Stimulated activated naive CD4-positive, alpha-beta T cell (primary cell): ENCODE data around the gene LHFPL6.
A peak's percentile ranks its signal among the peaks of the same experiment; 100 is the strongest.
"Not testable (repeated sequence)": the region's sequence is repeated elsewhere in the genome, so short reads cannot be mapped to it uniquely, and the experiment has no call there.

Source experiments
- DNase-seq, 6 experiments: peaks; one replicate each; lab custom pipeline; 2025; lab: John Stamatoyannopoulos, UW

Gene LHFPL6

GRCh38 chr13:39347926-39348901, 254.8 kb downstream of the LHFPL6 start:
- DNase-seq: no peak

DNA sequence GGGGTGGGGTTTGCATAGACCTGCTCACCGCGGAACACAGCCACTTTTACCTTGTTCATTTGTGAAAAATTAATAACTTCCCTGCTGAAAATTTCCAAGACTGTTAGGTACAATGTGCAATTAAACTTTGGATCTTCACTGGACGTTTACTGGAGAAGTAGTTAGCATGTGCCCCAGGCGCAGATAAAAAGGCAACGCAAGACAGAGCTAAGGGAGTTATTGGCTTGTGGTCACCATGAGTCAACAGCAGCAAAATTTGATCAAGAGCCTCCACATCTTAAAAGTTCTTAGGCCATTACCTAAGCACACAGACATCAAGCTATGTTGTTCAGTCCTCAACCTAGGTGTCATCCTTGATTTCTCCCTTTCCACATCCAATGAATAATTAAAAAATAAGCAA, 257.0 kb downstream of the LHFPL6 start:
- no peak for DNase-seq

DNA sequence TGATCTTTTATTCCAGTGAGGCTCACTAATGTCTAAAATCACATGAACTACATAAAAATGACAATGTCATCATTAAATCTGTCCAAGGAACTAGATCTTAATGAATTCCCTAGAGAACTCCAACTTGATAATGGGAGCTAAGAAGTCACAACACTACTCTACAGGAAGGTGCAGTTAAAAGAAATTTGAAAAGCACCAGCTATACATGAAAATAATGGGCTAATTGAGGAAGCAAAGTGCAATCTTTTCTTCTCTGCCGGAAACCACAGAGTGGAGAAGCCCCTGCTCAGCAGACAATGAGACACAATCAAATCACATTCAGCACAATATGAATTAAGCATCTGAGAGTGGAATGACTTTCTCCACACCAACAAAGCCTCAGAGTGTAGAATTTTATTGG, 261.7 kb downstream of the LHFPL6 start:
- no peak for DNase-seq

- not testable (repeated sequence) for DNase-seq
Observed at GRCh38 chr13:39338114-39338513, 264.9 kb downstream of the LHFPL6 start.

DNA sequence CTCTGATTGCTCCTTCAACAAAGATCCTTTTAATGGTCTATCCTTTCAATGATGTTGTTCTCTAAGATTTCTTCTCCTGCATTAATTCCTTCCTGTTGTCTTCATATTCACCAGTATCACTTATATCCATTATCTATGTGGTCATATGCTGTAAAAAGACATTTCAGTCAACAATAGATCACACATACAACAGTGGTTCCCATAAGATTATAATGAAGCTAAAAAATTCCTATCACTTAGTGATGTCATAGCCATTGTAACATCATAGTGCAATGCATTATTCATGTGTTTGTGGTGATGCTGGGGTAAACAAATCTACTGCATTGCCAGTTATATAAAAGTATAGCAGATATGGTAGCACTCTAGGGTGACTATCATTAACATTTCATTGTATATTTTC, 266.1 kb downstream of the LHFPL6 start:
- no peak for DNase-seq

DNA sequence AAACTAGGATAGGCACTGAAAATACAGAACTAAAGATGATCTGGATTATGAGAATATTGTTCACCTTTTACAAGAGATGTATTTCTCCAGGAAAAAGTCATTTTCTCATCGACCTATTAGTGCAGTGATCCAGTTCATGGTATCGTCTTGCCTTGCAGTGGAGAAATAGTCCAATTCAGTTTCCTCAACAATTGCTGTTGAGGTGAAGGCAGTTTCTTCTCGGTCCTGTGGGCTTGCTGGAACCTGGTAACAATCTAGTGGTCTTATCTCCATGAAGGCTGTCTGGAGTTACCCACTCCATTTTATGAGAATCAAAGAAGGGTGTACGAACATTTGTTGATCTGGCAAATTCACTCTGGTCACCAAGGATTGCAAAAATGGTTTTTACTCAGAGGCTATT, 266.8 kb downstream of the LHFPL6 start:
- no peak for DNase-seq

GRCh38 chr13:39335721-39336120, 267.3 kb downstream of the LHFPL6 start:
- no peak for DNase-seq

DNA sequence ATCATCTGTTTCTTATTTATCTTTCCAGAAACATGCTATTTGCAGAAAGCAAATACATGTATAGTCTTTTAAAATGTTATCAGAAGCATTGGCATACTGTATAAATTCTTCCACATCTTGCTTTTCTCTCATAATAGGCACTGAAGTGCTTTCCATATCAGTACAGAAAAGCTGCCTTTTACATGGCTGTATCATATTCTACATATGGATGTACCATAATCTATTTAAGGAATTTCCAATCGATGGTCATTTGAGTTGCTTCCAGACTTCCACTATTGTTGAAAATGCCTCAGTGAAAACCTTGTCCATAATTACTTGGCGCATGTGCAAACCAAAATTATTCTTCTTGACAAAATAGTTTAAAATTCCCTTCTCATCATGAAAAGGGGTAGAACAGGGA, 272.5 kb downstream of the LHFPL6 start:
- no peak for DNase-seq

- DNase-seq: no peak
Observed at GRCh38 chr13:39329182-39329639, 273.8 kb downstream of the LHFPL6 start.

- no peak for DNase-seq
Observed at GRCh38 chr13:39327172-39327479, 275.9 kb downstream of the LHFPL6 start.

GRCh38 chr13:39326469-39327171, 276.4 kb downstream of the LHFPL6 start:
- DNase-seq: no peak

GRCh38 chr13:39324806-39325311, 278.1 kb downstream of the LHFPL6 start:
- no peak for DNase-seq

DNA sequence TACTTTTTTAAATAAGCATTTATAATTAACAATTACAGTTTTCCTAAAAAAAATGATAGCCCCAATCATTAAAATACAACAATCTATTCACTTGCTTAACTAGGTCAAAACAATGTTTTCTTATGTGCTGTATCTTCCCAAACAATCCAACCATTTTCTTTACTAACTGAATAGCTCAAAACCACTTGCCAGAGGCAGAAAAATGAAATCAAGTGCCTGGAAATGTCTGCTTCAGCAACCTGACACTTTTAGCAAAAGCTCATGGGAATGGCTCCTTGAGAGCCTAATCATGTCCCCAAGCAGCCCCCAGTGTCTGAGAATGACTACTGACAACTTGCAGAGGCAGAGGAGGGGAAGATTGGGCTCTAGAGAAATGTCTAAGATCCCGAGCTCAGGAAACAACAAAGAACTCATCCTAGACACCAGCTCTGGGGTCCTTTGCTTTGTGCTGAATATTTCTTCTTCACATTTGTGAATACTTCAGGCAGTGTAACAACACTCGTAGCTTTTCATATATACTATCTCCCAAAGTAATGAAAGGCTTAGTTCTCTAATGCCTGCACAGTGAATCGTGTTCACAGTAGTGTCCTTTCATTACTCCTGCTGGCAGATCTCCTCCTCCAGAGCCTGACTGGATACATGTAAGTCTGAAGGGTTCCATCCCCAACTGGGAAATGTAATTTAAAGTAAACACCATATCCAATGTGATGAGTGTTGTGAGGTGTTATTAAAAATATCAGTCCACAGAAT, 280.0 kb downstream of the LHFPL6 start:
- DNase-seq: no peak

DNA sequence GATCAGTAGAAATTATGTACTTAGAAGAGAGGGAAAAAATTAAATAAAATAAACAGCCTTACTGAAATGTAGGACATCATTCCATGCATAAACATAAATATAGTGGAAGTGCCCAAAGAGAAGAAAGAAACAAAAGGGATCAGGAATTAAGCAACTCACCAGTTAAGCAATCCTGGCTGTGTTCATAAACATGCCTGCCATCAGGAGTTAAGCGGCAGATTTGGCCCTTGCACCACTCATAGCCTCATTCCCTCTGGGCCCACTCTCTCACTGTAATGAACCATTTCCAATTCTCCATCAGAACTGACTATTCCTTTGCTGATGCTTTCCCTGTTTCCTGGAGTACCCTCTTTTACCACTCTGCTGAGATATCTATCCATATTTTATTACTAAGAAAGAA, 281.4 kb downstream of the LHFPL6 start:
- no peak for DNase-seq

DNA sequence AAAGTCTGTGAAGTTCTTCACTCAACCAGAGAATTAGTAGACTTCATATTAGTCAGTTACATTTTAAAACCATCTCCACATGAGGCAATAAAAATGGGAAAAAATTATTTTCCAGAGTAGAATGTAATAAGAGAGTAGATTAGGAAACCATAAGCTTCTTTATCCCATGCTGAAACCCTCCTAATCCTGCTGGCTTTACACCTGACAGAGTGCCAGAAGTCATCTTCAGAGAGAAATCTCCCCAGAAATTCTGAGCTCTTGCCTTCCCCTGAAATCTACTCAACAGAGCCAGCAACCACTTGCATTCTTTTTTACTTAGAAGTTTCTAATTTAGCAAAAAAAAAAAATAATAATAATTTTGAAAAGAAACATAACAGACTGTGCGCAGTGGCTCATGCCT, 284.8 kb downstream of the LHFPL6 start:
- no peak for DNase-seq

DNA sequence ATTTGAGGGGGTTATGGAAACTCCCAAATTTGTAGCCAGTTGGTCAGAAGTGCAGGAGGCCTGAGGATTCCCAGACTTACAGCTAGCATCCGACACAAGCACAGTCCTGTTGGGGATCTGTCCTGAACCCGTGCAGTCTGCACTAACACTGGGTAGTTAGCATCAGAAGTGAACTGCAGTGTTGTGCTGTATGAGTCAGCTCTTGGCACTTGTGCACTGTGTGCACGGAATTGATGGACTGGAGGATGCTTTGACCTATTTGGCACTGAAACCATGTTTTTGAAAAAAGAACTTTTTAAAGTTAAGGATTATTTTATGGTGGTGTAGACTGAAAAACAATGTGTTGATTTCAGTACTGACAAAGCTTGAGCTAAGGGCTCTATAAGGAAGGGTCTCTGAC, 285.7 kb downstream of the LHFPL6 start:
- no peak for DNase-seq

- DNase-seq: no peak
Observed at GRCh38 chr13:39315796-39316195, 287.2 kb downstream of the LHFPL6 start.

- no peak for DNase-seq
Observed at GRCh38 chr13:39313721-39314120, 289.3 kb downstream of the LHFPL6 start.

DNA sequence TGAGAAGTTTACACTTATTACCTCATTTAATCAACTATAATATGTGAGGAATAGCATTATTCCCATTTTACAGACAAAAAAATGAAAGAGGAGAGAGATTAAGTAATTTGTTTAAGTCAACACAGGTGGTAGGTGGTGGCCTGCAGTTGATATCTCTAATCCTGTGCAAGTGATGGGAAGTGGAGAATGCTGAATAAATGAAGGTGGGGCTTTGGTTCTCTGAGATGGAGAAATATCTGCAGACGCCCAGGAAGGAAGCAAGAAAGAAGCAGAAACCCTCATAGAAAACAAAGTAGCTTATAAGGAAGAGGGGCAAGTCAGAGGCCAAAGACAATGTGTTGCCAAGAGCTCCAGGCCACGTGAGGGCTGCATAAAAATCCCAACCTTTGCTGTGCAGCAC, 290.4 kb downstream of the LHFPL6 start:
- peak in 1 of 6 experiments; percentile 3 for DNase-seq

DNA sequence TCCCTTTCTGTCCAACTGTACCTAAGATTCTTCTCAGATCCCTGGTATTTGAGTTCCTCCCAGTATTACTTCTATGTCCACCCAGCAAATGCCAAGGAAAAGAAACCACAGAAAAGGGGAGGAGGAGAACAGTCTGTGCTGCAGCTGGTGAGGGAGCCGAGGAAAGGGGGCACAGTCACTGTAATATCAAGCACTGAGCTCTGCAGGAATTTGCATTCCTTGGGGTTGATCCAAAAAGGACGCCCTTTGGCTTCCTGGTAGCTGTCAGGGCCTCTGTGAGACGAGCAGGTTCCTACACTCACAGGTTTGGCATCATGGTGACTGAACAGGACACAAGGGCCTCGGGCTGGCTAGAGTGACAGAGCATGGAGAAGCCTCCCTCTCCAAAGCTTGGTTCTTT, 291.4 kb downstream of the LHFPL6 start:
- no peak for DNase-seq

DNA sequence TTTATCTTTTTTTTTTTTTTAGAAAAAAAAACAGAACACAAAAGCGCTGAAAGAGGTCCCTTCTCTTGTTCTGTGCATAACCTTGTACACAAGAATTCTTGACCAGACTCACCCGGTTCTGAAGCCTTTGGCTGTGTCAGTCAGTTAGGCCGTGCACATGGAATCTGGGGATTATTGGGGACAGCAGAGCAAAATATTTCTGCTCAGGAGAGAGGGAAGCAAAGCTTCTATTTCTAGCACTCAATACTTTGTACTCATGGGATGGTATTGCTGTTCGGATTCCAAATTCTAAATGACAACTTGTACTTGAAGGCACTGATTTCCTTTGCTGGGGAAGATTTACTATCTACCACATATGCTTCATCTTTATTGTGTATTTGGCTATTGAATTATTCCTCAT, 292.0 kb downstream of the LHFPL6 start:
- no peak for DNase-seq
